Stimulated activated CD8-positive, alpha-beta memory T cell treated with anti-CD3 and anti-CD28 coated beads, Interleukin-15, amount 100 ng/mL, for 24 hours (primary cell): ENCODE results near the gene CX3CR1.
A peak's percentile ranks its signal among the peaks of the same experiment; 100 is the strongest.
"Not testable (repeated sequence)": the region's sequence is repeated elsewhere in the genome, so short reads cannot be mapped to it uniquely, and the experiment has no call there.

Experiments used
- DNase-seq: peaks from one replicate; pipeline ENCODE4 v3.0.0-alpha.2; 2020; ENCODE audit warnings: low read depth

CX3CR1 gene

GRCh38 chr3:39267631-39268548, 11.9 kb downstream of the CX3CR1 start:
- peak; percentile 51 for DNase-seq

GRCh38 chr3:39264053-39264452, 15.8 kb downstream of the CX3CR1 start:
- DNase-seq, result no peak

GRCh38 chr3:39263576-39263975, 16.3 kb downstream of the CX3CR1 start:
- DNase-seq, result no peak

GRCh38 chr3:39262846-39263245, 17.0 kb downstream of the CX3CR1 start:
- DNase-seq, result no peak

DNA sequence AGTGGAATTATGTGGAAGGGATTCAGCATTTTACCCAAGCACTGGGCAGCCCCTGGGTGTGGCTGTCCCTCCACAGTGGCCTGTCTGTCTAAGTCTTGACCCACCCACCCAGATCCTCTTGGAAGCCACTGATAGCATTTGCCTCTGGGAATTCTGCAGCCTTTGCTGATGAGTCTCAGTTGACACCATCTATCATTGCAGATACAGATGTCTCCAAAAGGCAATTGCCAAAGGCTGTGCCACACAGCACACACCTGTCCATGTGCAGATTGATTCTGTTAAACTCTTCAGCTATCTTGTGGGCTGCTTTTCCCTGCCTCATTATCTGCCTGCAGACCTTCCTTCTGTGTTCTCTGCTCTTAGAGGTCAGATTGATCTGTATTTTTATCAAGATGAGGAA, 18.1 kb downstream of the CX3CR1 start:
- no peak for DNase-seq

DNA sequence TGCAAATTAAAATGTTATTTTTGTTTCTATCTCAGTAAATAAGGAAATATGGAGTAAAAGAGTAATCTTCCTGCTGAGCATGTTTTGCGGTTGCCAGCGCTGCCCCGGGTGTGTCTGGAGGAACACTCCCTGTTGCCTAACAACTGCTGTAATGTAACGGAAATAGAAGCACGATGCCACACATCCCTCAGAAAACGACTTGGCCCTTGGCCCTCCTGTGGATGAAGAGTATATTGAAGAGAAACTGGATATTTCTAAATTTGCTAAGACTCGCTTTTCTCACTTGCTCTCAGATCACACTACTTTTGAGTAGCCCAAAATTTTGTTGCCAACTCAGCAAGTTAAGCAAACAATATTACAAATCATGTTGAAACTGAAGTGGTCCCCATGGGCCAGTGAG, 18.9 kb downstream of the CX3CR1 start:
- no peak for DNase-seq

DNA sequence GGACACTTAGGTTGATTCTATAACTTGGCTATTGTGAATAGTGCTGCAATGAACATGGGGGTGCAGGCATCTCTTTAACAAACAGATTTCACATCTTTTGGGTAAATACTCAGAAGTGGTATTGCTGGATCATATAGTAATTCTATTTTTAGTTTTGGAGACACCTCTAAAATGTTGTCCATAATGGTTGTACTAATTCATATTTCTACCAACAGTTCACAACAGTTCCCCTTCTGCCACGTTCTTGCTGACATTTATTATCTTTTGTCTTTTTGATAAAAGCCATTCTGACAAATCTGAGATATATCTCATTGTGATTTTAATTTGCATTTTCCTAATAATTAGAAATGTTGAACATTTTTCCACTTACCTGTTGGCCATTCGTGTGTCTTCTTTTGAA, 19.5 kb downstream of the CX3CR1 start:
- DNase-seq, result no peak

DNA sequence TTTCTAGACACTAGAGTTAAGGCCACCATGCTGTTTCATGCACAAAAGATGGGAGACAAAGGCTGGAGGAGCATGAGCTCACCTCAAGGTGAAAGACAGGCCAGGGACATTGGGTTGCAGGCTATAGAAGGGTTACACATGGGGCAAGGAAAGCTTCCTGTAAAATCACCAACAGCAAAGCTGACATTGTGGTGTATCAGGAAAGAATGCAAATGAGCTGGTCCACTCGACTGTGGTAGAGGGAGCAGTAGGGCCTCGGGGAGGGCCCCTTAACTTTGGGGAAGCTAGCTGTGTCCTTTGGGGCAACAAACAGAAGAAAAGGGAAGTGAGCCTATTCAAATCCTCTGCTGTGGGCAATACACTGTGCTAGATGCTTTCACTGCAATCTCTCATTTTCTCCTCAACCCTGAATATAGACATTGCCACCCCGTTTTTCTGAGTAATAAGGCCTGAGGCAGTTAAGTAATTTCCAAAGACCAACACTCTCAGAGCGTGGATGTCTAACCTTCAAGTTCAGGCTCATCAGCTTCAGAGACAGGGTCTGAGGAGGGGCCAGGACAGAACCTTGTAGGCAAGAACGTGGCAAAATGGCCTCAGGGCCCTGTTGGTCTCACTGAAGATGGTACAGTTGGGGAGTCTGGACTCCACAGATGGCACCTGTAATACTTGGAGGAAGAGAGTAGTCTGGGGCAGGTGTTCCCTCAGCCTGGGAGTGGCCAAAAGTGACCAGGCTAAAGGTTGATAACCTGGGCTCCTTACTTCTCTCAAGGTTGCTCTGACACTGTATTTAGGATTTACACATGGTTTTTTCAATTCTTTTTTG, 24.1 kb downstream of the CX3CR1 start:
- DNase-seq, result no peak

- DNase-seq, result no peak
Measured at GRCh38 chr3:39254806-39255449, 24.9 kb downstream of the CX3CR1 start.

- no peak for DNase-seq
Measured at GRCh38 chr3:39251576-39251975, 28.3 kb downstream of the CX3CR1 start.

- DNase-seq, result no peak
Measured at GRCh38 chr3:39250116-39250747, 29.6 kb downstream of the CX3CR1 start.

GRCh38 chr3:39249453-39250115, 30.3 kb downstream of the CX3CR1 start:
- no peak for DNase-seq

GRCh38 chr3:39241561-39241960, 38.3 kb downstream of the CX3CR1 start:
- DNase-seq, result no peak

GRCh38 chr3:39237027-39237426, 42.8 kb downstream of the CX3CR1 start:
- no peak for DNase-seq

DNA sequence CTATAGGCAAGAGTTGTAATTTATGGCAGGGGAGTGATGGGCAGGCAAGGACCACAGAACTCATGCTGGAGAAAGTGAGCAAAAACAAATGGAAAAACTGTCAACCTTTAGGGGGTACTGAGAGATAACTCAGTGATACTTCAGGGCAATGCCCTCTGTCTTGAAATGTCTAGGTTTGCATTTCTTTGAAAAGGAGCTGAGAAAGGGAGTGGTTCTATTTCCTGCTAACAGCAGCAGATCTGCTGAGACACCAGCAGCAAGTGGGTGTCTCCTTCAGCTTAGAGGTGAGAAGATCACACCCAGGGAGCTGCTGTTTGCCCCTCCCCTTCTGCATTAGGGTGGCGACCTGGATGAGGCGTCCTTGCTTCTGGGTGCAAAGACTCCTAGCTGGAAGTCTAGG, 45.2 kb downstream of the CX3CR1 start:
- DNase-seq, result no peak

DNA sequence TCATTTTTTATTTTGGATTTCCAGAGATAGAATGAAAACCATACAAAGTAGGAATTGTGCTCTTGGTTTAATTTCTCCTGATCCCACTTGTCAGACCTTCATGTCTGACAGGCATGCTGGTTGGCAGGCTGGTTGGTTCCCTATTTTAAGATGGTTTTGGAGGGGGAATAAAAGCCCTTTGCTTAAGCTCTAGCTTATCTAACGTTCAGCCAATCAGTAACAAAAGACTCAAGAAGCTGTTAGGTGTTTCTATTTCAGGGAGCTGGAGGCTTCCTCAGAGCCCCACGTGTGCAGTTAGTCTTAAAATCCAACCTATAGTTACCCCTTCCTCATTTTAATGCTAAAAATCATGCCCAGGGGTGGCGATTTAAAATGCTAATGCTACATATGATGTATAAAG, 47.0 kb downstream of the CX3CR1 start:
- DNase-seq, result no peak

- no peak for DNase-seq
Measured at GRCh38 chr3:39230453-39230852, 49.4 kb downstream of the CX3CR1 start.

GRCh38 chr3:39228496-39228895, 51.3 kb downstream of the CX3CR1 start:
- DNase-seq, result no peak

- DNase-seq, result not testable (repeated sequence)
Measured at GRCh38 chr3:39227596-39227995, 52.2 kb downstream of the CX3CR1 start.

- DNase-seq, result no peak
Measured at GRCh38 chr3:39226106-39226741, 53.6 kb downstream of the CX3CR1 start.

GRCh38 chr3:39224288-39224687, 55.5 kb downstream of the CX3CR1 start:
- DNase-seq, result no peak
